ENCODE data around the gene CDC25B. TPM values are rescaled to one million over a fixed set of nuclear protein-coding genes. Genes with fewer than 3 reads are reported as not detected.

The CDC25B gene
- total and polyA plus RNA-seq, 2 of the 13 experiments (the other 11 are each of a cell fraction or from before 2014, with no cell fraction given), result 14.5 to 19.4 TPM

DNA sequence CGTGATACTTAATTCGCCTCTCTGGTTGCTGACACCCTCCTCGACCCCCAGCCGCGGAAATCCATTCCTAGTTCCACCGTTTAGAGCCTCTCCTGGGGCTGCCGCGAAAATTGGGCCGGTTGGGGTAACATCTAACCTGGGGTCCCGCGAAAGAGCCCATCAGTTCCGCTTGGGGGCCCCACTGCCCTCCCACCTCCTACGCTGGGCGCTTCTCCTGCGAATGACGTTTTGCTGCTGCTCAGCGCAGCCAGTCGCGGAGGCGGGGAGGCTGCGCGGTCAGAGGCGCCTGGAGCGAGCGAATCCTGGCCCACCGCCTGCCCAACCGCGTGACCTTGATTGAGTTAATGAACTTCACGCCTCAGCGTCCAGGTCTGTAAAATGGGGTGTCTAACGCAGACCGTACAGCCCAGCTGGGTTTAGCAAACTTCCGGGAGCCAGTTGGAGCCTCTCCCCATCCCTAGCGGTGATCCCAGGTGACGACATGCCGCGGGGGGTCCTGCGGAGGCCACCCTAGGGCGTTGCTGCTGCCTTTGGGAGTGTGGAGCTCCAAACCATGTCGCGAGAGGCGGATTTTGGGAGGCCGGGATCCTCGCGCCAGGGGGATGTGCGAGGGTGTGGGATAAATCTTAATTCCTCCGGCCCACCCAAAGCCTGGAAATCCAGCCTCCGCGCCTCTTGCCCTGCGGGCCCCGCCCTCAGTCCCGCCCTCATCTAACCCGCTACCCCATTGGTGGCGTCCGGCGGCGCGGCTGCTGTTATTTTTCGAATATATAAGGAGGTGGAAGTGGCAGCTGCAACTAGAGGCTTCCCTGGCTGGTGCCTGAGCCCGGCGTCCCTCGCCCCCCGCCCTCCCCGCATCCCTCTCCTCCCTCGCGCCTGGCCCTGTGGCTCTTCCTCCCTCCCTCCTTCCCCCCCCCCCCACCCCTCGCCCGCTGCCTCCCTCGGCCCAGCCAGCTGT is at the start of gene CDC25B (continued):
- peak; percentile 87 for TF ChIP-seq ZBTB38 (CRISPR knock-in tag; IDR thresholded peaks at IDR 0.05)
- no peak for TF ChIP-seq ZNF354B (CRISPR knock-in tag; IDR thresholded peaks at IDR 0.05)
- TF ChIP-seq, protein P1, sequence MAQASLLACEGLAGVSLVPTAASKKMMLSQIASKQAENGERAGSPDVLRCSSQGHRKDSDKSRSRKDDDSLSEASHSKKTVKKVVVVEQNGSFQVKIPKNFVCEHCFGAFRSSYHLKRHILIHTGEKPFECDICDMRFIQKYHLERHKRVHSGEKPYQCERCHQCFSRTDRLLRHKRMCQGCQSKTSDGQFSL (CRISPR knock-in tag; IDR thresholded peaks at IDR 0.05), result peak; percentile 71; the same call in 1 of the 2 replicates
- TF ChIP-seq RXRB (CRISPR knock-in tag; IDR thresholded peaks at IDR 0.05; ENCODE audit: borderline replicate concordance), result 0 out of 2 replicates have a peak, but pooled peaks have one; percentile 29
- no peak for TF ChIP-seq PLRG1 (conservative IDR thresholded peaks at IDR 0.05)
- peak; percentile 57; the same call in 1 of the 2 replicates for TF ChIP-seq ARNTL (CRISPR knock-in tag; IDR thresholded peaks at IDR 0.05)
- no peak; the same call in 1 of the 2 replicates for TF ChIP-seq ARHGAP35 (CRISPR knock-in tag; IDR thresholded peaks at IDR 0.05; ENCODE audit: borderline replicate concordance)
- TF ChIP-seq BRD4 (CRISPR knock-in tag; IDR thresholded peaks at IDR 0.05), result no peak
- peak; percentile 79 for TF ChIP-seq PHF8 (CRISPR knock-in tag; IDR thresholded peaks at IDR 0.05)
- TF ChIP-seq ZNF7 (CRISPR knock-in tag; IDR thresholded peaks at IDR 0.05), result no peak
- TF ChIP-seq AGO1 (IDR thresholded peaks at IDR 0.05; ENCODE audit: low read depth, low read length, poor library complexity, severe bottlenecking), result no peak
- no peak for TF ChIP-seq ZNF737 (CRISPR knock-in tag; IDR thresholded peaks at IDR 0.05; ENCODE audit: borderline replicate concordance)
- no peak for TF ChIP-seq ZNF260 (CRISPR knock-in tag; IDR thresholded peaks at IDR 0.05; ENCODE audit: borderline replicate concordance, low read depth)
- TF ChIP-seq FOXJ3 (CRISPR knock-in tag; IDR thresholded peaks at IDR 0.05; ENCODE audit: borderline replicate concordance), result no peak
- 0 out of 2 replicates have a peak, but pooled peaks have one; percentile 31 for TF ChIP-seq FOSL2 (CRISPR knock-in tag; IDR thresholded peaks at IDR 0.05)
- TF ChIP-seq ZFP36L2 (CRISPR knock-in tag; IDR thresholded peaks at IDR 0.05), result no peak
- TF ChIP-seq HNF4G (IDR thresholded peaks at IDR 0.05; ENCODE audit: borderline replicate concordance, low read depth, low read length), result no peak
- TF ChIP-seq HNF4G (CRISPR knock-in tag; IDR thresholded peaks at IDR 0.05; ENCODE audit: borderline replicate concordance, low read depth), result no peak; the same call in 1 of the 2 replicates
- TF ChIP-seq, protein P2, sequence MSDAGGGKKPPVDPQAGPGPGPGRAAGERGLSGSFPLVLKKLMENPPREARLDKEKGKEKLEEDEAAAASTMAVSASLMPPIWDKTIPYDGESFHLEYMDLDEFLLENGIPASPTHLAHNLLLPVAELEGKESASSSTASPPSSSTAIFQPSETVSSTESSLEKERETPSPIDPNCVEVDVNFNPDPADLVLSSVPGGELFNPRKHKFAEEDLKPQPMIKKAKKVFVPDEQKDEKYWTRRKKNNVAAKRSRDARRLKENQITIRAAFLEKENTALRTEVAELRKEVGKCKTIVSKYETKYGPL (CRISPR knock-in tag; IDR thresholded peaks at IDR 0.05), result no peak
- peak; percentile 21; the same call in 1 of the 2 replicates for TF ChIP-seq ISL2 (CRISPR knock-in tag; IDR thresholded peaks at IDR 0.05)
- TF ChIP-seq, protein P3, sequence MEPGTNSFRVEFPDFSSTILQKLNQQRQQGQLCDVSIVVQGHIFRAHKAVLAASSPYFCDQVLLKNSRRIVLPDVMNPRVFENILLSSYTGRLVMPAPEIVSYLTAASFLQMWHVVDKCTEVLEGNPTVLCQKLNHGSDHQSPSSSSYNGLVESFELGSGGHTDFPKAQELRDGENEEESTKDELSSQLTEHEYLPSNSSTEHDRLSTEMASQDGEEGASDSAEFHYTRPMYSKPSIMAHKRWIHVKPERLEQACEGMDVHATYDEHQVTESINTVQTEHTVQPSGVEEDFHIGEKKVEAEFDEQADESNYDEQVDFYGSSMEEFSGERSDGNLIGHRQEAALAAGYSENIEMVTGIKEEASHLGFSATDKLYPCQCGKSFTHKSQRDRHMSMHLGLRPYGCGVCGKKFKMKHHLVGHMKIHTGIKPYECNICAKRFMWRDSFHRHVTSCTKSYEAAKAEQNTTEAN (CRISPR knock-in tag; conservative IDR thresholded peaks at IDR 0.05), result 0 out of 2 replicates have a peak, but pooled peaks have one; percentile 22
- no peak for TF ChIP-seq NBN (conservative IDR thresholded peaks at IDR 0.05)
- peak; percentile 5; the same call in 1 of the 2 replicates for TF ChIP-seq MED1 (CRISPR knock-in tag; IDR thresholded peaks at IDR 0.05)
- no peak for TF ChIP-seq ZNF720 (CRISPR knock-in tag; IDR thresholded peaks at IDR 0.05)
- TF ChIP-seq, protein P4, sequence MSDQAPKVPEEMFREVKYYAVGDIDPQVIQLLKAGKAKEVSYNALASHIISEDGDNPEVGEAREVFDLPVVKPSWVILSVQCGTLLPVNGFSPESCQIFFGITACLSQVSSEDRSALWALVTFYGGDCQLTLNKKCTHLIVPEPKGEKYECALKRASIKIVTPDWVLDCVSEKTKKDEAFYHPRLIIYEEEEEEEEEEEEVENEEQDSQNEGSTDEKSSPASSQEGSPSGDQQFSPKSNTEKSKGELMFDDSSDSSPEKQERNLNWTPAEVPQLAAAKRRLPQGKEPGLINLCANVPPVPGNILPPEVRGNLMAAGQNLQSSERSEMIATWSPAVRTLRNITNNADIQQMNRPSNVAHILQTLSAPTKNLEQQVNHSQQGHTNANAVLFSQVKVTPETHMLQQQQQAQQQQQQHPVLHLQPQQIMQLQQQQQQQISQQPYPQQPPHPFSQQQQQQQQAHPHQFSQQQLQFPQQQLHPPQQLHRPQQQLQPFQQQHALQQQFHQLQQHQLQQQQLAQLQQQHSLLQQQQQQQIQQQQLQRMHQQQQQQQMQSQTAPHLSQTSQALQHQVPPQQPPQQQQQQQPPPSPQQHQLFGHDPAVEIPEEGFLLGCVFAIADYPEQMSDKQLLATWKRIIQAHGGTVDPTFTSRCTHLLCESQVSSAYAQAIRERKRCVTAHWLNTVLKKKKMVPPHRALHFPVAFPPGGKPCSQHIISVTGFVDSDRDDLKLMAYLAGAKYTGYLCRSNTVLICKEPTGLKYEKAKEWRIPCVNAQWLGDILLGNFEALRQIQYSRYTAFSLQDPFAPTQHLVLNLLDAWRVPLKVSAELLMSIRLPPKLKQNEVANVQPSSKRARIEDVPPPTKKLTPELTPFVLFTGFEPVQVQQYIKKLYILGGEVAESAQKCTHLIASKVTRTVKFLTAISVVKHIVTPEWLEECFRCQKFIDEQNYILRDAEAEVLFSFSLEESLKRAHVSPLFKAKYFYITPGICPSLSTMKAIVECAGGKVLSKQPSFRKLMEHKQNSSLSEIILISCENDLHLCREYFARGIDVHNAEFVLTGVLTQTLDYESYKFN (CRISPR knock-in tag; conservative IDR thresholded peaks at IDR 0.05), result peak; percentile 48; the same call in 1 of the 2 replicates

Measured in HepG2 (cell line).